ENCODE measurements around the gene LRRC7. TPM values are rescaled to one million over a fixed set of nuclear protein-coding genes. Genes with fewer than 3 reads are reported as not detected.

LRRC7 gene
- total and polyA plus RNA-seq, 2 of the 13 experiments (the other 11 are each of a cell fraction or from before 2014, with no cell fraction given): not detected

DNA sequence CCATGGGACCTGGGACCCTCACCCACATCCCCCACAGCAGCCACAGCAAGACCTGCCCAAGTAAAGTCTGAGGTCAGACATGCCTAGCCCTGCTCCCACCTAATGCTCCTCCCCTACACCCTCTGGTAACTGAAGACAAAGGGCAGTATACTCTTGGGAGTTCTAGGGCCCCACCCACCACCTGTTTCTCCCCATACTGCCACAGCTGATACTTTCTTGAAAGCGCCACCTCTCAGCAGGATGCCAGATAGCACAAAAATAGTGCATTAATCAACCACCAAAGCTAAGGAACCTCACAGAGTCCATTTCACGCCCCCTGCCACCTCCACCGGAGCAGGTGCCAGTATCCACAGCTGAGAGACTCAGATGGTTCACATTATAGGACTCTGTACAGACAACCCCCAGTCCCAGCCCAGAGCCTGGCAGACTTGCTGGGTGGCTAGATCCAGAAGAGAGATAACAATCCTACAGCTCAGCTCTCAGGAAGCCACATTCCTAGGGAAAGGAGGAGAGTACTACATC lies 399.6 kb downstream of the LRRC7 start:
- FAIRE-seq (no peak), ATAC-seq (no peak), DNase-seq (ENCODE audit: low spot score) (no peak)
- H3K27me3 ChIP-seq (ENCODE audit: control insufficient read depth in 1 of 2, insufficient read depth in 2 of 2, low read length in 2 of 2): no peaks in the 10 kb centered on the region
- intact Hi-C loops (cut with micrococcal nuclease; ENCODE audit: unreplicated experiment) (no loop called here), in situ Hi-C loops (cut with HindIII; ENCODE audit: extremely low pct_ligation_motif_present, low pct_unique_long_range_greater_than_20kb) (no loop called here)
- H4K20me1 ChIP-seq (ENCODE audit: insufficient read depth, low read length): no peaks in the 10 kb centered on the region
- ChIA-PET CTCF (ENCODE audit: low intra/inter-chr PET ratio, low total read pairs) (no interaction called here), POLR2A (no interaction called here)
- no peak overlapping the region for H3K4me3 ChIP-seq (replicated peaks in 1 of 3; ENCODE audit: insufficient read depth in 1 of 3, low read depth in 2 of 3, low read length in 3 of 3)
- H3K27ac ChIP-seq (ENCODE audit: extremely low read length, insufficient read depth, low read length): no peak overlapping the region
- no peaks in the 10 kb centered on the region for H3K4me1 ChIP-seq (ENCODE audit: insufficient read depth, low read length)
- H3K4me2 ChIP-seq (ENCODE audit: low read depth, low read length): no peak overlapping the region
- H3K9ac ChIP-seq (ENCODE audit: insufficient read depth, low read depth, low read length): no peak overlapping the region
- H3K79me2 ChIP-seq (ENCODE audit: insufficient read depth, low read length): no peaks in the 10 kb centered on the region
- H3K9me3 ChIP-seq (ENCODE audit: low read length): no peaks in the 10 kb centered on the region
- H3K36me3 ChIP-seq (replicated peaks in 1 of 2; ENCODE audit: control insufficient read depth in 1 of 2, insufficient read depth in 2 of 2, low read length in 2 of 2): no peaks in the 10 kb centered on the region
- BruUV-seq (replicated peaks): no TSS peak
- H2AFZ ChIP-seq (ENCODE audit: low read length): no peak overlapping the region
- WGBS (ENCODE audit: low lambda C conversion rate): 29% methylated on average over 1 of the region's 3 CpGs
- TF ChIP-seq, protein P1, sequence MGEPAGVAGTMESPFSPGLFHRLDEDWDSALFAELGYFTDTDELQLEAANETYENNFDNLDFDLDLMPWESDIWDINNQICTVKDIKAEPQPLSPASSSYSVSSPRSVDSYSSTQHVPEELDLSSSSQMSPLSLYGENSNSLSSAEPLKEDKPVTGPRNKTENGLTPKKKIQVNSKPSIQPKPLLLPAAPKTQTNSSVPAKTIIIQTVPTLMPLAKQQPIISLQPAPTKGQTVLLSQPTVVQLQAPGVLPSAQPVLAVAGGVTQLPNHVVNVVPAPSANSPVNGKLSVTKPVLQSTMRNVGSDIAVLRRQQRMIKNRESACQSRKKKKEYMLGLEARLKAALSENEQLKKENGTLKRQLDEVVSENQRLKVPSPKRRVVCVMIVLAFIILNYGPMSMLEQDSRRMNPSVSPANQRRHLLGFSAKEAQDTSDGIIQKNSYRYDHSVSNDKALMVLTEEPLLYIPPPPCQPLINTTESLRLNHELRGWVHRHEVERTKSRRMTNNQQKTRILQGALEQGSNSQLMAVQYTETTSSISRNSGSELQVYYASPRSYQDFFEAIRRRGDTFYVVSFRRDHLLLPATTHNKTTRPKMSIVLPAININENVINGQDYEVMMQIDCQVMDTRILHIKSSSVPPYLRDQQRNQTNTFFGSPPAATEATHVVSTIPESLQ (CRISPR knock-in tag; conservative IDR thresholded peaks at IDR 0.05): no peak
- TF ChIP-seq YEATS4 (CRISPR knock-in tag; IDR thresholded peaks at IDR 0.05; ENCODE audit: borderline replicate concordance) (no peak), SAP130 (CRISPR knock-in tag; IDR thresholded peaks at IDR 0.05; ENCODE audit: low read depth) (no peak), TEAD3 (CRISPR knock-in tag; optimal IDR thresholded peaks at IDR 0.05; ENCODE audit: borderline replicate concordance) (no peak), MXI1 (IDR thresholded peaks at IDR 0.05; ENCODE audit: borderline replicate concordance, low read depth, low read length) (no peak), EZH2 (conservative IDR thresholded peaks at IDR 0.05; ENCODE audit: low read depth, low read length) (no peak), ZNF256 (CRISPR knock-in tag; conservative IDR thresholded peaks at IDR 0.05) (no peak)
- TF ChIP-seq, protein P2, sequence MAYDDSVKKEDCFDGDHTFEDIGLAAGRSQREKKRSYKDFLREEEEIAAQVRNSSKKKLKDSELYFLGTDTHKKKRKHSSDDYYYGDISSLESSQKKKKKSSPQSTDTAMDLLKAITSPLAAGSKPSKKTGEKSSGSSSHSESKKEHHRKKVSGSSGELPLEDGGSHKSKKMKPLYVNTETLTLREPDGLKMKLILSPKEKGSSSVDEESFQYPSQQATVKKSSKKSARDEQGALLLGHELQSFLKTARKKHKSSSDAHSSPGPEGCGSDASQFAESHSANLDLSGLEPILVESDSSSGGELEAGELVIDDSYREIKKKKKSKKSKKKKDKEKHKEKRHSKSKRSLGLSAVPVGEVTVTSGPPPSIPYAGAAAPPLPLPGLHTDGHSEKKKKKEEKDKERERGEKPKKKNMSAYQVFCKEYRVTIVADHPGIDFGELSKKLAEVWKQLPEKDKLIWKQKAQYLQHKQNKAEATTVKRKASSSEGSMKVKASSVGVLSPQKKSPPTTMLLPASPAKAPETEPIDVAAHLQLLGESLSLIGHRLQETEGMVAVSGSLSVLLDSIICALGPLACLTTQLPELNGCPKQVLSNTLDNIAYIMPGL (CRISPR knock-in tag; IDR thresholded peaks at IDR 0.05; ENCODE audit: borderline replicate concordance in 1 of 2, low read depth in 1 of 2): no peak
- TF ChIP-seq, protein P3, sequence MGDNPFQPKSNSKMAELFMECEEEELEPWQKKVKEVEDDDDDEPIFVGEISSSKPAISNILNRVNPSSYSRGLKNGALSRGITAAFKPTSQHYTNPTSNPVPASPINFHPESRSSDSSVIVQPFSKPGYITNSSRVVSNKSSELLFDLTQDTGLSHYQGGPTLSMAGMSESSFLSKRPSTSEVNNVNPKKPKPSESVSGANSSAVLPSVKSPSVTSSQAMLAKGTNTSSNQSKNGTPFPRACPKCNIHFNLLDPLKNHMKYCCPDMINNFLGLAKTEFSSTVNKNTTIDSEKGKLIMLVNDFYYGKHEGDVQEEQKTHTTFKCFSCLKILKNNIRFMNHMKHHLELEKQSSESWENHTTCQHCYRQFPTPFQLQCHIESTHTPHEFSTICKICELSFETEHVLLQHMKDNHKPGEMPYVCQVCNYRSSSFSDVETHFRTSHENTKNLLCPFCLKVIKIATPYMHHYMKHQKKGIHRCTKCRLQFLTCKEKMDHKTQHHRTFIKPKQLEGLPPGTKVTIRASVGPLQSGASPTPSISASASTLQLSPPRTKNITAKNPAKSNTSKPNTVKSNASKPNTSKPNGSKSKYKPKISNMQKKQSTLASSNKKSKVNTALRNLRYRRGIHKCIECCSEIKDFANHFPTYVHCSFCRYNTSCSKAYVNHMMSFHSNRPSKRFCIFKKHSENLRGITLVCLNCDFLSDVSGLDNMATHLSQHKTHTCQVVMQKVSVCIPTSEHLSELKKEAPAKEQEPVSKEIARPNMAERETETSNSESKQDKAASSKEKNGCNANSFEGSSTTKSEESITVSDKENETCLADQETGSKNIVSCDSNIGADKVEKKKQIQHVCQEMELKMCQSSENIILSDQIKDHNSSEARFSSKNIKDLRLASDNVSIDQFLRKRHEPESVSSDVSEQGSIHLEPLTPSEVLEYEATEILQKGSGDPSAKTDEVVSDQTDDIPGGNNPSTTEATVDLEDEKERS (CRISPR knock-in tag; IDR thresholded peaks at IDR 0.05): no peak
- TF ChIP-seq, protein P4, sequence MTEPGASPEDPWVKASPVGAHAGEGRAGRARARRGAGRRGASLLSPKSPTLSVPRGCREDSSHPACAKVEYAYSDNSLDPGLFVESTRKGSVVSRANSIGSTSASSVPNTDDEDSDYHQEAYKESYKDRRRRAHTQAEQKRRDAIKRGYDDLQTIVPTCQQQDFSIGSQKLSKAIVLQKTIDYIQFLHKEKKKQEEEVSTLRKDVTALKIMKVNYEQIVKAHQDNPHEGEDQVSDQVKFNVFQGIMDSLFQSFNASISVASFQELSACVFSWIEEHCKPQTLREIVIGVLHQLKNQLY (CRISPR knock-in tag; IDR thresholded peaks at IDR 0.05): no peak
- TF ChIP-seq, protein P5, sequence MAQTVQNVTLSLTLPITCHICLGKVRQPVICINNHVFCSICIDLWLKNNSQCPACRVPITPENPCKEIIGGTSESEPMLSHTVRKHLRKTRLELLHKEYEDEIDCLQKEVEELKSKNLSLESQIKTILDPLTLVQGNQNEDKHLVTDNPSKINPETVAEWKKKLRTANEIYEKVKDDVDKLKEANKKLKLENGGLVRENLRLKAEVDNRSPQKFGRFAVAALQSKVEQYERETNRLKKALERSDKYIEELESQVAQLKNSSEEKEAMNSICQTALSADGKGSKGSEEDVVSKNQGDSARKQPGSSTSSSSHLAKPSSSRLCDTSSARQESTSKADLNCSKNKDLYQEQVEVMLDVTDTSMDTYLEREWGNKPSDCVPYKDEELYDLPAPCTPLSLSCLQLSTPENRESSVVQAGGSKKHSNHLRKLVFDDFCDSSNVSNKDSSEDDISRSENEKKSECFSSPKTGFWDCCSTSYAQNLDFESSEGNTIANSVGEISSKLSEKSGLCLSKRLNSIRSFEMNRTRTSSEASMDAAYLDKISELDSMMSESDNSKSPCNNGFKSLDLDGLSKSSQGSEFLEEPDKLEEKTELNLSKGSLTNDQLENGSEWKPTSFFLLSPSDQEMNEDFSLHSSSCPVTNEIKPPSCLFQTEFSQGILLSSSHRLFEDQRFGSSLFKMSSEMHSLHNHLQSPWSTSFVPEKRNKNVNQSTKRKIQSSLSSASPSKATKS (CRISPR knock-in tag; IDR thresholded peaks at IDR 0.05): no peak
- TF ChIP-seq, protein P6, sequence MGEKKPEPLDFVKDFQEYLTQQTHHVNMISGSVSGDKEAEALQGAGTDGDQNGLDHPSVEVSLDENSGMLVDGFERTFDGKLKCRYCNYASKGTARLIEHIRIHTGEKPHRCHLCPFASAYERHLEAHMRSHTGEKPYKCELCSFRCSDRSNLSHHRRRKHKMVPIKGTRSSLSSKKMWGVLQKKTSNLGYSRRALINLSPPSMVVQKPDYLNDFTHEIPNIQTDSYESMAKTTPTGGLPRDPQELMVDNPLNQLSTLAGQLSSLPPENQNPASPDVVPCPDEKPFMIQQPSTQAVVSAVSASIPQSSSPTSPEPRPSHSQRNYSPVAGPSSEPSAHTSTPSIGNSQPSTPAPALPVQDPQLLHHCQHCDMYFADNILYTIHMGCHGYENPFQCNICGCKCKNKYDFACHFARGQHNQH (CRISPR knock-in tag; IDR thresholded peaks at IDR 0.05): no peak

Measured in HepG2 (cell line).